NCI-H1417 treated with DMSO at 0.1 percent for 48 hours (cell line): ENCODE measurements around the gene ABCA7.
A peak's percentile ranks its signal among the peaks of the same experiment; 100 is the strongest.

Experiments used
- DNase-seq: peaks from one replicate; lab custom pipeline; 2025; lab: John Stamatoyannopoulos, UW

ABCA7 gene

GRCh38 chr19:1057176-1057855 lies 17.4 kb downstream of the ABCA7 start:
- peak; percentile 30 for DNase-seq

- no peak for DNase-seq
Measured at GRCh38 chr19:1058112-1058511, 18.2 kb downstream of the ABCA7 start.

- no peak for DNase-seq
Measured at GRCh38 chr19:1060689-1061088, 20.8 kb downstream of the ABCA7 start.

GRCh38 chr19:1061987-1062386 lies 22.1 kb downstream of the ABCA7 start:
- no peak for DNase-seq

GRCh38 chr19:1062387-1063029 lies 22.6 kb downstream of the ABCA7 start:
- DNase-seq = no peak

GRCh38 chr19:1063030-1063908 lies 23.4 kb downstream of the ABCA7 start:
- no peak for DNase-seq

- no peak for DNase-seq
Measured at GRCh38 chr19:1063909-1064660, 24.2 kb downstream of the ABCA7 start.

- DNase-seq = no peak
Measured at GRCh38 chr19:1064661-1065605, 25.0 kb downstream of the ABCA7 start.

GRCh38 chr19:1065606-1066109 lies 25.8 kb downstream of the ABCA7 start:
- DNase-seq = no peak

GRCh38 chr19:1066251-1066747 lies 26.4 kb downstream of the ABCA7 start:
- no peak for DNase-seq

- DNase-seq = no peak
Measured at GRCh38 chr19:1066748-1067340, 26.9 kb downstream of the ABCA7 start, which contains the start of gene ARHGAP45. Gene ARHGAP45, plus strand, starts transcription at chr19:1067167. Its CDS starts 239 bp downstream, at chr19:1067406.

GRCh38 chr19:1067341-1067957 lies 27.5 kb downstream of the ABCA7 start:
- no peak for DNase-seq

GRCh38 chr19:1068009-1069001 lies 28.4 kb downstream of the ABCA7 start:
- no peak for DNase-seq

GRCh38 chr19:1069009-1069779 lies 29.3 kb downstream of the ABCA7 start:
- DNase-seq = no peak

- no peak for DNase-seq
Measured at GRCh38 chr19:1070576-1070930, 30.6 kb downstream of the ABCA7 start.

GRCh38 chr19:1070931-1071791 lies 31.3 kb downstream of the ABCA7 start:
- no peak for DNase-seq
